GM10266 (cell line): Measurements from ENCODE around the gene CCDC82.
"Not testable (repeated sequence)": the region's sequence is repeated elsewhere in the genome, so short reads cannot be mapped to it uniquely, and the experiment has no call there.

Experiments
- DNase-seq: peaks from one replicate; pipeline ENCODE4 v3.0.0; 2012; ENCODE audit errors: extremely low spot score
- TF ChIP-seq, protein P1 (sequence below): IDR thresholded peaks from 2 replicates; pipeline ENCODE4 v1.5.1; 2012; ENCODE audit warnings: mild to moderate bottlenecking, low read depth; ENCODE audit not compliant: control insufficient read depth, insufficient read depth; ENCODE audit errors: missing control alignments

The CCDC82 gene

GRCh38 chr11:96389720-96390487, at the start of gene CCDC82, which contains the start of gene JRKL:
CCDC82 (minus strand) TSS chr11:96389912; CDS start chr11:96384747, 5,165 bp downstream.
JRKL (plus strand) TSS chr11:96390013; CDS start chr11:96390650, 637 bp downstream.
- TF ChIP-seq, protein P1, sequence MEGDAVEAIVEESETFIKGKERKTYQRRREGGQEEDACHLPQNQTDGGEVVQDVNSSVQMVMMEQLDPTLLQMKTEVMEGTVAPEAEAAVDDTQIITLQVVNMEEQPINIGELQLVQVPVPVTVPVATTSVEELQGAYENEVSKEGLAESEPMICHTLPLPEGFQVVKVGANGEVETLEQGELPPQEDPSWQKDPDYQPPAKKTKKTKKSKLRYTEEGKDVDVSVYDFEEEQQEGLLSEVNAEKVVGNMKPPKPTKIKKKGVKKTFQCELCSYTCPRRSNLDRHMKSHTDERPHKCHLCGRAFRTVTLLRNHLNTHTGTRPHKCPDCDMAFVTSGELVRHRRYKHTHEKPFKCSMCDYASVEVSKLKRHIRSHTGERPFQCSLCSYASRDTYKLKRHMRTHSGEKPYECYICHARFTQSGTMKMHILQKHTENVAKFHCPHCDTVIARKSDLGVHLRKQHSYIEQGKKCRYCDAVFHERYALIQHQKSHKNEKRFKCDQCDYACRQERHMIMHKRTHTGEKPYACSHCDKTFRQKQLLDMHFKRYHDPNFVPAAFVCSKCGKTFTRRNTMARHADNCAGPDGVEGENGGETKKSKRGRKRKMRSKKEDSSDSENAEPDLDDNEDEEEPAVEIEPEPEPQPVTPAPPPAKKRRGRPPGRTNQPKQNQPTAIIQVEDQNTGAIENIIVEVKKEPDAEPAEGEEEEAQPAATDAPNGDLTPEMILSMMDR = no peak
- peak; percentile 93 for DNase-seq

DNA sequence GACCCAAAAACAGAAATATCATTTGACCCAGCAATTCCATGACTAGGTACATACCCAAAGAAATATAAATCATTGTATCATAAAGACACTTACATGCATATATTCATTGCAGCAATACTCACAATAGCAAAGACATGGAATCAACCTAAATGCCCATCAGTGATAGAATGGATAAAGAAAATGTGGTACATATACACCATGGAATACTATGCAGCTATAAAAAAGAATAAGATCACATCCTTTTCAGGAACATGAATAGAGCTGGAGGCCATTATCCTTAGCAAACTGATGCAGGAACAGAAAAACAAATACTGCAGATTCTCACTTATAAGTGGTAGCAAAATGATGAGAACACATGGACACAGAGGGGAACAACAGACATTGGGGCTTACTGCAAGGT, 42.9 kb upstream of the CCDC82 start:
- DNase-seq = not testable (repeated sequence)

DNA sequence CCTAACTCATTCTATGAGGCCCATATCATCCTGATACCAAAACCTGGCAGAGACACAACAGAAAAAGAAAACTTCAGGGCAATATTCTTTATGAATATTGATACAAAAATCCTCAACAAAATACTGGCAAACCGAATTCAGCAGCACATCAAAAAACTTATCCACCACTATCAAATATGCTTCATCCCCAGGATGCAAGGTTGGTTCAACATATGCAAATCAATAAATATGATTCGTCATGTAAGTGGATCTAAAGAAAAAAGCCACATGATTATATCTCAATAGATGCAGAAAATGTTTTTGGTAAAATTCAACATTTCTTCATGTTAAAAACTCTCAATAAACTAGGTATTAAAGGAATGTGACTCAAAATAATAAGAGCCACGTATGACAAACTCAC, 41.0 kb upstream of the CCDC82 start:
- DNase-seq = no peak
- TF ChIP-seq, protein P1 = no peak

DNA sequence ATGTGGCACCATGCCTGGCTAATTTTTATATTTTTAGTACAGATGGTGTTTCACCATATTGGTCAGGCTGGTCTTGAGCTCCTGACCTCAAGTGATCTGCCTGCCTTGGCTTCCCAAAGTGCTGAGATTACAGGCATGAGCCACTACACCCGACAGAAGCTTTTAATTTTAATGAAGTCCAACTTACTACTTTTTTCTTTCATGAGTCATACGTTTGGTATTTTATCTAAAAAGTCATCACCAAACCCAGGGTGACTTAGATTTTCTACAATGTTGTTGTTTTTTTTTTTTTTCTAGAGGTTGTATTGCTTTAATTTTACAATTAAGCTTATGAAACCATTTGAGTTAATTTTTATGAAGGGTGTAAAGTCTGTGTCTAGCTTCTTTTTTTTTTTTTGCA, 35.0 kb upstream of the CCDC82 start:
- no peak for DNase-seq
- TF ChIP-seq, protein P1 = no peak

GRCh38 chr11:96413408-96413807, 23.7 kb upstream of the CCDC82 start:
- TF ChIP-seq, protein P1 = no peak

GRCh38 chr11:96412761-96413381, 23.2 kb upstream of the CCDC82 start:
- TF ChIP-seq, protein P1 = no peak
- no peak for DNase-seq

More at GRCh38 chr11:96413408-96413807, 23.7 kb upstream of the CCDC82 start:
- DNase-seq = no peak

GRCh38 chr11:96411412-96411811, 21.7 kb upstream of the CCDC82 start:
- DNase-seq = not testable (repeated sequence)

GRCh38 chr11:96400697-96401096, 11.0 kb upstream of the CCDC82 start:
- TF ChIP-seq, protein P1 = no peak
- no peak for DNase-seq
